GM21528 (cell line): ENCODE measurements around the gene POC1A.
"Not testable (repeated sequence)": the region's sequence is repeated elsewhere in the genome, so short reads cannot be mapped to it uniquely, and the experiment has no call there.

Experiments
- ATAC-seq: cut with Tn5 transposase; IDR thresholded peaks from one replicate; pipeline ENCODE4 v1.9.1; 2021; ENCODE audit warnings: mild to moderate bottlenecking, moderate library complexity; ENCODE audit not compliant: unreplicated experiment, low FRiP score

POC1A gene

DNA sequence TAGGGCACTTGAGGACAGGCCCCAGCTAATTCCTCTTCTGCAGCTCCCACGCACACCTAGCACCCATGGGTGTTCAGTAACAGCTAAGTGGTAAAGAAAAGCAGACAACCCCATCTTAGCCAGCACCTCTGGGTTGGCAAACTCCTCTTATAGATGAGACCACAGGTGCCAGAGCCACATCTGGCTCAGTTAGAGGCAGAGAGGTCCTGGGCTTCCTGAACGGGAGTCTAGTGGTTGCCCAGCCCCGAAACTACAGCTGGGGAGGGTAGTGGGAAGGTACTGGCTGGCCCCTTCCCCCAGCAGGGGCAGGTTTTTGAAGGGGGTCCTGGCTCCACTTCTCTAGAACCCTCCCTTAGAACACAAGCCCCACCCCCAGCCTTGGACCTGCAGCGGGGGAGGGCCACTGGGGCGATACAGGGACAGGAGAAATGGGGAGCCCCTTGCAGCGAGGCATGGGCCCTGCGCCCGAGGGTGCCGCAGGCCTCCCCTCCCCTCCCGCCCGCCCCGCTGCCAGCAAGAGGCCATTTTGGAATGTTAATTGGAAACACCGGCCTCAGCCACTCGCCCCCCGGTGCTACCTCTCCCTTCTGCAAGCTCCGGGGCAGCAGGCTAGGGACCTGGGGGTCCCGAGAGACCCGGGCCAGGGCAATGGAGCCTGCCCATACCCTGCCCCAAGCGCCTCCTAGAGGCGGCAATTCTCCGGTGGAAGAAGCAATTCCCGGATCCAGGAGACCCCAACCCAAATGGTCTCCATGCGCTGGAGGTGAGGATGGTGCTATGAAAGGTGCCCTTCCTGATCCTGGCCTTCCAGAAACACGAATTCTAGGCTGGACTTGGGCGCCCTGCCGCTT lies 99.3 kb downstream of the POC1A start:
- ATAC-seq = no peak

DNA sequence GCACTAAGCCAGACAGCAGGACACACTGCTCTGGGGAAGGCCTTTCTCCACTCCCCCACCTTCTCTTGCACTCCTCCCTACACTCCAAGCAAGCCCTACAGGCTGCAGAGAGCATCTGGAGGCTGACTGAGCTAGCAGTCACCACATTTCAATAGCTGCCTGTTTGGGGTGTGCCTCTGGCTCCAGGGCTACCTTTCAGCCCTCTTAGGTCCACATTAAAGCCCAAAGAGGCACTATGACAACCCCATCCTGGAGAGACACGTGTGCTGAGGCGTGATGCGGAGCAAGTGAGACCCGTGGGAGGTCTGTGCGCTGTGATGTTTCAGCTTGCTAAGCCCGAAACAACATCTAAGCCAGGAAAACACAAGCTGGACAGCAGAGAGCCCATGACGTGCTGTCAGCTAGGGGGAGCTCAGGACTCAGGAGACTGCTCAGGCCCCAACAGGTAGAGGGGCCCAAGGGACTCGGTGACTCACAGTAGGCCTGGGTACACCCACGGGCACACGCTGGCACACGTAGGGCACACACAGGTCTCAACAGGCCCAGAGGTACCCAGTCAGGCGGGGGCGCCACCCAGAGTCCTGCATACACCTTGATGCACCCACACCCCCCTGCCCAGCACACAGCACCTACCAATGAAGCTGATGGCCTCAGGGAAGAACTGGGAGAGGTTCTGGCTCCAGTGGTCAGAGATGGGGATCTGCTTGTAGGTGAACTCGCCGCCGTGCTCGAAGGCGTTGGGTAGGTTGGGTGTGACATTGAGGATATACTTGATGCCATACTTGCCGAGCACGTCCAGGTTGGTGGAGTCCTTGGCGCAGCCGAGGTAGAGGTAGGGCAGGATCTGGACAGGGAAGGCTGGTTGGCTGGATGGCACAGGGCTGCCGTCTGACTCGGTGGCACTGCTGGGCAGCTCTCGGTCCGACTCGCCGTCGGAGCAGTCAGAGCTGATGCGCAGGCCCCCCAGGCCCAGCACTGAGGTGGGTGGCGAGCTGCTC lies 100.6 kb downstream of the POC1A start:
- no peak for ATAC-seq

DNA sequence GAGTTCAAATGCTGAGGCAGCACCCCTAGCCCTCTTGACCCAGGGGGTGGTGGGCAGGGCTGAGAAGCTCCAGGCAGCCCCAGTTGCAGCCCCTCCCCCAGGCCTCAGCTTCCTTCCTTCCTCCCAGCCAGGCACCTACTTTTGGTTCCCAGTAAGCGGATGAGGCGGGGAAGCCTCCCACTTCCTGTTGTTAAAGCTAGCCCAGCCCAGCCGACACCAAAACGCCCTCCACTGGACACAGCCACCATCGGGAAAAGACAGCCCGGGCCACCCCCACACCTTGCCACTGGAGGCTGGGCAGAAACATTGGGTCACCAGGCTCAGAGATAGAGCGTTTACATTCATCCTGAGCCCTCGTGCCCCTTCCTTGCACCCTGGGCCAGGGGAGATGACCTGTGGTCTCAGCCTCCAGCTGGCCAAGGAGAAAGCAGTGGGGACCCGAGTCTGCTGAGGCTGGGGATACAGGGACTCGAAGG lies 101.4 kb downstream of the POC1A start:
- no peak for ATAC-seq

DNA sequence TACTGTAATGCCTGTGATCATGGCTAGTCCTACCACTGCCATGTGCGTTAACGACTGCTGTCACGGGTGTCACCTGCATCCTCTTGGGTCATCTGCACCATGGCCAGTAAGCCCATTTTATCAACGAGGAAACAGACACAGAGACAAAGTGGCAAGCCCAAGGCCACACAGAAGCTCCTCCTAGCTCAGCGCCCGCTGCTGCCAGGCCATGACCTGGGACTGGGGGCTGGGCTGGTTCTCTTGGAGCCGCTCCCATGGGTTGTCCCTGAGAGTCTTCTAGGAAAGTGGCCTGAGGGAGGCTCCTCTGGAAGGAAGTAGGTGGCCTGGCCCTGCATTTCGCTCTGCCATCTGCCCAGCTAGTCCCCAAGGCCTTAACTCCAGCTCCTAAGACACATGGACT lies 102.8 kb downstream of the POC1A start:
- ATAC-seq = no peak

DNA sequence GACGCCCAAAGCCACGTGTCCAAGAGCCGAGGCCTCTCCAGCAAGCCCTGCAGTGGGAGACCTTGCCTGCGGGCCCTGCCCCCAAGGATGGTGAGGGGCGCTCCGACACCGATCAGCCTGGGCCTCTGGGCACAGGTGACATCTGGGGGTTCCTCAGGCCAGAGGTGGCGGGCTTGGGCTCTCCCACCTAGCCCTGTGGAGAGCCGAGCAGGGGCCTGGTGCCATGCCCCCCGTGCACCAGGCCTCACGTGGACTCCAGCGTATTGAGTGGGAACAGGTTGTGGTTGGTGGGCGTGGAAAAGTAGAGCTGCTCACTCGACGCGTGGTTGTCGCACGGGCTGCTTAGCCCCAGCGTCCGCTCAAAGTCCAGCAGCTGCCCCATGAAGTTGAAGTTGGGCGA lies 103.7 kb downstream of the POC1A start:
- no peak for ATAC-seq

DNA sequence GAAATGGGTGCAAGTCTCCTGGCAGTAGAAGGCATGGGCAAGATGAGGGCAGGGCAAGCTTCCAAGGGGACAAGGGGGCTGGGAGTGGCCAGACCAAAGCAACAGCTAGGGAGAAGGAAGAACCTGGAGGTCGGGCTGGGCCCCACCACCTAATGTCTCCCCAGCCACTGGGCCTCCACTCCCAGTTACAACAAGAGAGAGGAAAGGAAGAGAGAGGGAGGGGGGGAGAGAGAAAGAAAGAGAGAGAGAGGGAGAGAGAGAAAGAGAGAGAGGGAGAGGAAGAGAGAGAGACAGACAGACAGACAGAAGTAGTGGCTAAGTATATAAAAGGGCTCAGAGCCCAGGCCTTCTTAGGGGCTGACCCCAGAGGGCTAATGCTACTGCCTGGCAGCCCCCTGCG lies 104.7 kb downstream of the POC1A start:
- no peak for ATAC-seq

DNA sequence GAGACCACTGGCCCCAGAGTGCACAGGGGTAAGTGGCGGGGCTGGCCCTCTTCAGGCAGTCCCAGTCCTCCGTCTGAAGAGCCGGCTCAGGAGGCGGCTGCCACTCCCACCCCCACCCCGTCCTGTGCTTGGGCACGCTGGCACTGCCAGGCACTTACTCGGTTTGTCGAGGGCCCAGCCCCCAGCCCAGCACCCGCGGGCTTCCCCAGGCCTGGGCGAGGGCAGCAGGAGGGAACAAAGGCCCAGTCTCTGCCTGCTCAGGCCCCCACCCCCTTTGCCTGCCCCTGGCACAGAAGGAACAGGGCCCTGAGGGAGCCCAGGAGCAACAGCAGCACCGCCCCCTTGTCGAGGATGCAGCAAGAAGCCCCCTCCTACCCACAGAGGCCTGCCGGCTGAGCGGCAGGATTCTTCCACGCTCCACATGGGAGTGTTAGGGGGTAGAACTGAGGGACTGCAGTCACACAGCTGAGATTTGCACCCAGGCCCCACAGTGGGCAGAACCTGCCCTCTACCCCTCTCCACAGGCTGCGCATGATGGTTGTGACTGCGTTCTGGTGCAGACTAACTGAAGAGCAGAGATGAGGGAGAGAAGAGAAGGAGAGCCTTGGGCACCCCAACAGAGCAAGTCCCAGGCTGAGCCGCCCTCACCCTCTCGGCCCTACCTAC lies 106.8 kb downstream of the POC1A start:
- ATAC-seq = no peak

DNA sequence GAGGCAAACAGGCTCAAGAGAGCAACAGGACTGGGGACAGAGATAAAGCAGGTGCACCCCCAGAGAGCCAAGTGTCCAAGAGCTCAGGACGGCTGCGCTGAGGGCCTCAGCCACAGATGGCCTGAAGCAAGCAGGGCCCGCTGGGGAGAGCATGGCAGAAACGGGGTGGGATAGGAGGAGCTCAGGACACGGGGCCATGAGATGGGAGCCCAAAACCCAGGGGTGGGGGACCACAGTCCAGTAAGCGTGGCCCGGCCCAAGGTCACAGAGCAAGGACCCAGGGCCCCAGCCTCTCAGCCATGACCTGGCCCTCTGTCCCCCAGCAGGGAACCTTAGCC lies 107.4 kb downstream of the POC1A start:
- ATAC-seq = no peak

DNA sequence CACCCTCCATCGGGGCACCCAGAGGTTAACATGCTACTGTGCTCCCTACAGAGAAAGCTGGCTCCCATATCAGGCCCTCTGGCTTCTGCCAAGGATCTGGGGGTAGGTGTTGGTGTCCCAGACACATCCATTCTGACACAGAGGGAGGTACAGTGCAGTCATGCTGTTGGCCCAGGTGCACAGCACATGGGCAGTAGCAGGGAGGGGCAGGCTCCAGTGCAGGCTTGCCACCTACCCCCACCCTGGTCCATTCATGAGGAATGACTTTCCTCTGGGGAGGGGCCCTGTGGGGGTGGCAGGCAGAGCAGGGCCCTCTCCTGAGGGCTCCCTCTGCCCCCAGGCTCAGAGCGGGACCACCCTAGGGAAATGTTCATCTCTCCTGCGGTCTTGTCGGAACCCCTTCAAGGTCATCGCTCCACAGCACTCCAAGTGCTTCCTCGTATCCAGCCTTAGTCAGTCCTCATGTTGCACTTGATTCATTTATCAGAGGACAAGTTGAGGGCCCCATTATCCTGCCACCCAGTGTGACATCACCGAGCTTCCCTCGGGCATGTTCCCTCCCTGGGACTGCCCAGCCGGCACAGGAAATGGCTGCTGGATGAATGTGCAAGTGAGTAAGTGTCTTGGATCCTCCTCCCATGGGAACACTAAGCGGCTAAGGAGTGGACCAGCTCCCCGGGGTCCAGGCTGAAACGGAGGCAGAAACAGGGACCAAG lies 107.9 kb downstream of the POC1A start:
- ATAC-seq = no peak

DNA sequence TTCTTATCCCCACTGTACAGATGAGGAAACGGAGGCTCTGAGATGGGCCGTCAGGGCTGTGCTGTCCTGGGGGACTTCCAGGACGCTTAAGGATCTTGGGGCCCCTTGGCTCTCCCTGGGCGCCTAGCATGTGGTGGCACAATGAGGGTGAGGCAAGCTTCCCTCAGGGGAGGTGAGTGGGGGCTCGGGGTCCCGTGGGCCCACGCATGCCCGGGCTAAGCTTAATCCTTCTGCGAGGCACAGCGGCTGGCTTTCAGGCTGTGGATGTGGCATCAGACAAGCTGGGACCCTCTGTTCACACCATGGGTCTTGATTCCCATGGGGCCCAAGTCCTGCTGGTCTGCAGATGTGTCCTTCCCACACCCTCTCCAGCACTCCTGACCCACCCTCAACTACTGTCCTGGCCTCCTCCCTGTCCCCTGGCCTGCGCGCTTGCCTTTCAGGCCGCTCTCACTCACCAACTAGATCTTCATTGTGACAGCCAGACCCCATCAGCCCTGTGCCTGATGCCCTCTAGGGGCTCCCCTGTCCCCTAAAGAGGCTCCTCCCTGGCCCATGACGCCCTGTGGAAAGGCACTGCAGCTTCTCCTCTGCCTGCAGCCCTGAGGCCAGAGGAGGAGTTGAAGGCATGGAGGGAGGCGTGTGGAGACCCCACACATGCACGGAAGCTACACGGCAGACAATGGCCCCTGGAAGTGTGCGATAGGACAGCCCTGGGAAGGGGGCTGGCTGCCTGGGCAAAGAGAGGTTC lies 109.2 kb downstream of the POC1A start:
- no peak for ATAC-seq

DNA sequence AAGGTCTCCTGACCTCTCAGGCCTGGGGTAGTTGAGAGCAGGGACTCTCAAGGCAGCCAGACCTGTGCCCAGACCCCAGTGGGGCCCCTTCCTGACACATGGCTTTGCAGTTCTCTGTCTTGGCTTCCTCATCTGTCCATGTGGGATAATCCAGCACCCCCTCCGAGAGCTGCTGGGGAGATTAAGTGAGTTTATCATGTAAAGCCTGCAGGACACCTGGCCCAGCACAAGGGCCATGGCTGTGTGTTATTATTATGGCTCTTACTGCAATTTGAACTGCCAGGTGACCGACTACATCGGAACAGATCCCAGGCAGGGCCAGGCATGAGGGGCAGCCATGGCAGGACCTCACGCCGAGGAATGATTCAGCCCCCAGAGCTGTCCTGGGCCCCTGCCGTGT lies 110.5 kb downstream of the POC1A start:
- no peak for ATAC-seq

DNA sequence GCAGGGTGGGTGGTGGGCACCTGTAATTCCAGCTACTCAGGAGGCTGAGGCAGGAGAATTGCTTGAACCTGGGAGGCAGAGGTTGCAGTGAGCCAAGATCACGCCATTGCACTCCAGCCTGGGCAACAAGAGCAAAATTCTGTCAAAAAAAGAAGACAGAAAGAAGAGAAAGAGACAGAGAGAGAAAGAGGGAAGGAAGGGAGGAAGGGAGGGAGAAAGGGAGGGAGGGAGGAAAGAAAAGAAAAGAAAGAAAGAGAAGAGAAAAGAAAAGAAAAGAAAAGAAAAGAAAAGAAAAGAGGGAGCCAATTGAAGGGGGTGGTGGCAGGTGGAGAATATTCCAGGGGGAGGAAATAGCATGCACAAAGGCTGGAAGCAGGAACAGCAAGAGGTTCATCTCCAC lies 111.2 kb downstream of the POC1A start:
- not testable (repeated sequence) for ATAC-seq

DNA sequence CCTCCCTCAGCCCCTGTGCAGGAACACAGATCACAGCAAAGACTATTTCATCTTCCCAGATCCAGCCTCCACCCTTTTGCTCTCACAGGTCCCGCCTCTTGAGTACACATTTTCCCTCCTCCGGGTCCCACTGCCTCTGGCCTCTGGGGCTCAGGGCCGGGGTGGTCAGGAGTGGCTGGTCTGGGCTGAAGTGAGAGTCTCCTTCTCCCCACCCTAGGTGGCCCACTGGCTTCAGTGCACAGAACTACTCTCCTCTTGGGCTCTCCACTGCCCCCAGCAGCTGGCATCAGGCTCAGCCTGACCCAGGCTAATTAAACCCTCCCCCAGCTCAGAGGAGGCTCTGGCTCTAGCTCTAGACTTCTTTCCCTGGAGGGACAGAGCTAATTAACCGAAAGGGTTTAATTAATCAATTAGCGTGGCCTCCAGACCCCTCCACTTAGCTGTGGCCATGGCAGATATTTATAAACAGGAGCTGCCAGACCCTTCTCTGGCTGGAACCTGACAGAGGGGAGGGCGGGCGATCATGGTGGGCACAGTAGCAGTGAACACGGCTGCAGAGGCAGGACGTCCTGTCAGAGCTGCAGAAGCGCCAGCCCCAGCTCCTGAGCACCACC lies 113.0 kb downstream of the POC1A start:
- no peak for ATAC-seq

DNA sequence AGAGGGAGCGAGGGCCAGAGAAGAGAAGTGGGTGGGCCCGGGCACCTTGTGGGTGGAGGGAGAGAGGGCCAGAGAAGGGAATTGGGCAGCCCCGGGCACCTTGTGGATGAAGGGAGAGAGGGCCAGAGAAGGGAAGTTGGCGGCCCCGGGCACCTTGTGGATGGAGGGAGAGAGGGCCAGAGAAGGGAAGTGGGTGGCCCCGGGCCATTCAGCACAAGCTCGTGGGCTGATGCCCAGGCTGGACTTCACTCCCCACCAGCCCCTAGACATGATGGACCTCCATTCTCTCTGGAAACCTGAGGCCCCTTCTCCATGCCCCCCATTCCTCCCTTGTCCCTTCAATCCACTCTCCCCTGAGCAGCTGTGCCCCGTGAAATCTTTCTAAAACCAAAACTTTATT lies 113.6 kb downstream of the POC1A start:
- no peak for ATAC-seq

DNA sequence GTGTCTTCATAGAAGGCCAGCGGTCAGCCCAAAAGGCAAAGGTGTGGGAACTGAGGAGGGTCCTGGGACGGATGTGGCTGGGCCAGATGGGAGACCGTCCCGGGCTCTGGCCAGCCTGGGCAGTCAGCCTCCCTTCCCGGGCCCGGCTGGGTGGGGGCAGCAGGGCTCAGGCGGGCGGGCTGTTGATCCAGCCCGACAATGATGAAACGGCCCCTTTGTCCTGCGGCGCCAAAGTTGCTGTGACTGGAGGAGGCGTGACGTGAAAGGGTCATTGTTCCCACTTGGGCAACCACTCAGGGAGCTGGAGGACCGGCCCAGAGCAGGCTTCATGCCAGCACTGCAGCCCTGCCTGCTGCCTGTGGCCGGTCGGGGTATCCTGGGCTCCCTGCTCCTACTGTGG lies 114.4 kb downstream of the POC1A start:
- ATAC-seq = no peak

DNA sequence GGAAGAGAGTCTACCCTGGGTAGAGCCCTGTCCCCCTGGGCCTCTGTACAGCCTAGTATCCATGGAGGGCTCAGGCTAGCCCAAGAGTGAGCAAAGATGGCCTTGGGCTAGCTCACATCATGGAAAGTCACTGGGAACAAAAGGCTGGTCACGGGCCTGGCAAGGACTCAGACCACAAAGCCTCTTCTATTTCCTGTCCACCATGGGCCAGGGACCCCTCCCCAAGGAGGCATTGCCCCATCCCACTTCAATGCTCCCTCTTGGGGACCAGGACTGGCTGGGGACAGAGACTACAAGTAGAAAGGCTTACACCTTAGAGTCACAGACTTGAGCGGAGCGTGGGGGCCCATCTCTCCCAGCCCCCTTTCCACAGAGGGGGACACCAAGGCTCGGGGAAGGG lies 114.8 kb downstream of the POC1A start:
- no peak for ATAC-seq

DNA sequence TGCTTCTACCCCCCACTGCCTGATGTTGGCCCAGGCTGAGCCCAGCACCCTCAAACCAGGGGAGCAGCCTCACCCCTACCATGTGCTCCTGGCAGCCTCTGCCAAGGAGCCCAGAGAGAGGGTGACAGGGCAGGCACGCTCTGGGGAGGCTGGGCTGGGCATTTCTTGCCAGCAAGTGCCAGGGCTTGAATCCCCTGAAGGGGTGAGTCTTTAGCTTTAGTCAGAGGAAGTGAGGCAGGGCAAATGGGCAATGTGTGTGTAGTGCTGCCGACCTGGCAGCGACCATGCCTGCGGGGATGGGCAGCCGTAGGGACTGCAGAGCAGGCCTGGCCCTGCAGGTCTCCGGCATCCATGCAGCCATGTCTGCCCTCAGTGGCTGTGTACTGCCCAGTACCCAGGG lies 116.0 kb downstream of the POC1A start:
- ATAC-seq = no peak

DNA sequence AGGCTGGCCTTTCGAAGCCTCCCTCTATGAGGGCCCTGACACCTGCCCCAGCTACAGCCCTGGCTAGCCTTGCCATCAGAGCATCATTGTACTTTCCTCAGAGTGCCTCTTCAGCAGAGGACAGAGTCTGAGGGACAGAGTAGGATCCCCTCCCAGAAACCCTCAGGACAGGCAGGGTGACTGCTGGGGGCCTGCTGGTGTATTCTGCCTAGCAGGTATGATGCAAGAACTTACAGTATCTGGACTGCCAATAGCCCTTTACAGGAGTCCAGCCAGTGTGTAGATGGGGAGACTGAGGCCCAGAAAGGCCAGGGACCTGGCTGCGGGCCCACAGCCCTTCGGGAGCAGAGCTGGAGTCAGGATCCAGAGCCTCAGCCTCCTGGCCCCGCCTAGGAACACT lies 116.9 kb downstream of the POC1A start:
- no peak for ATAC-seq

DNA sequence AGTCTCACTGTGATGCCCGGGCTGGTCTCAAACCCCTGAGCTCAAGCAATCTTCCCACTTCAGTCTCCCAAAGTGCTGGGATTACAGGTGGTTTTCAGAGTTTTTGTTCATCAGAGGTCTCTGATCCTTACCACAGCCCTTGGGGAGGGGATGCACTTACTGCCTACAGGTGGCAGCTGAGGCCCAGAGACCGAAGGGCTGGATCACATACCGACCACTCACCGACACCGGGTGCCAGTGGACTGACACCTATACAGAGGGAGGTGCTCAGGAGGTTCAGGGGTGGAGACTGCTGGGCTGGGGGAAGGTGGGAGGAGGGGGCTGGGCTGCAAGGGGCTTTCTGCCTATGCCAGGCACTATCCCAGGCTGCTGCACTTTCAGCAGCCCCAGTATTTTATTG lies 117.4 kb downstream of the POC1A start:
- no peak for ATAC-seq
